WTC11 (cell line): ENCODE measurements around the gene BEST4.

Source experiments
- ATF3 ChIP-seq: sonication (generic); formaldehyde crosslinking; conservative IDR thresholded peaks from 2 replicates; pipeline ENCODE4 v1.8.1; 2022; ENCODE audit warnings: mild to moderate bottlenecking, missing genetic modification reagents
- ATF6 ChIP-seq: sonication (generic); formaldehyde crosslinking; IDR thresholded peaks from 2 replicates; pipeline ENCODE4 v1.8.1; 2023; ENCODE audit warnings: mild to moderate bottlenecking, missing genetic modification reagents
- CREB1 ChIP-seq: sonication (generic); formaldehyde crosslinking; IDR thresholded peaks from 2 replicates; pipeline ENCODE4 v1.8.0; 2023; ENCODE audit warnings: mild to moderate bottlenecking, missing genetic modification reagents
- CTCF ChIP-seq: fragments of 200-600 bp; IDR thresholded peaks from 2 replicates; pipeline ENCODE4 v1.8.0; 2022; ENCODE audit warnings: antibody characterized with exemption
- E2F4 ChIP-seq: sonication (generic); formaldehyde crosslinking; IDR thresholded peaks from 2 replicates; pipeline ENCODE4 v1.8.1; 2022; ENCODE audit warnings: low read depth, mild to moderate bottlenecking, moderate library complexity, missing genetic modification reagents, borderline replicate concordance
- MAX ChIP-seq: sonication (generic); formaldehyde crosslinking; IDR thresholded peaks from 2 replicates; pipeline ENCODE4 v1.8.0; 2022; ENCODE audit warnings: mild to moderate bottlenecking, missing genetic modification reagents
- NR2C2 ChIP-seq: sonication (generic); formaldehyde crosslinking; IDR thresholded peaks from 2 replicates; pipeline ENCODE4 v1.8.0; 2022; ENCODE audit warnings: mild to moderate bottlenecking, missing genetic modification reagents
- NR3C1 ChIP-seq: sonication (generic); formaldehyde crosslinking; conservative IDR thresholded peaks from 2 replicates; pipeline ENCODE4 v1.8.1; 2023; ENCODE audit warnings: low read depth, mild to moderate bottlenecking, missing genetic modification reagents
- ZNF425 ChIP-seq: fragments of 250-450 bp; sonication (Bioruptor Pico); conservative IDR thresholded peaks from 2 replicates; pipeline ENCODE4 v1.9.0; 2021; ENCODE audit warnings: mild to moderate bottlenecking

GRCh38 chr1:44806704-44807363 lies 18.9 kb upstream of the BEST4 start, which contains the start of gene DYNLT4:
- no peak for TF ChIP-seq CTCF
- no peak for TF ChIP-seq NR2C2 (CRISPR knock-in tag)
- TF ChIP-seq MAX (CRISPR knock-in tag), result no peak
- TF ChIP-seq E2F4, result no peak
- TF ChIP-seq ZNF425, result no peak
- TF ChIP-seq ATF3 (CRISPR knock-in tag), result no peak
- TF ChIP-seq NR3C1 (CRISPR knock-in tag), result no peak
- no peak for TF ChIP-seq CREB1
- TF ChIP-seq ATF6 (CRISPR knock-in tag), result no peak
